Lung (tissue), 12 donors: ENCODE measurements around the gene MED28. TPM values are rescaled to one million over a fixed set of nuclear protein-coding genes. Genes with fewer than 3 reads are reported as not detected.

Experiments used
- ATAC-seq: fragments of 200-7000 bp; cut with Tn5 transposase; one replicate; pipeline ENCODE4 v1.9.1; 2020; ENCODE audit warnings: moderate number of reproducible peaks; ENCODE audit not compliant: insufficient read depth, low FRiP score
- DNase-seq, 3 donors: peaks; one replicate each; pipeline ENCODE4 v3.0.0-alpha.2; 2013 to 2017
- H3K27ac ChIP-seq, 2 donors: one replicate each; pipeline ENCODE4 v1.5.1; 2013; ENCODE audit warnings: mild to moderate bottlenecking in 2 of 2, moderate library complexity in 2 of 2, control low read depth in 1 of 2, inconsistent platforms in 1 of 2, low read depth in 1 of 2, low read length in 1 of 2
- H3K27me3 ChIP-seq, 3 donors: one replicate each; pipeline ENCODE4 v1.5.1; 2013; ENCODE audit warnings: low read length in 2 of 3; ENCODE audit not compliant: control insufficient read depth in 3 of 3, insufficient read depth in 3 of 3
- H3K36me3 ChIP-seq, 4 donors: one replicate each; pipeline ENCODE4 v1.5.1; 2013; ENCODE audit warnings: low read length in 4 of 4, mild to moderate bottlenecking in 1 of 4, moderate library complexity in 1 of 4; ENCODE audit not compliant: control insufficient read depth in 4 of 4, insufficient read depth in 4 of 4
- H3K4me1 ChIP-seq, 5 donors: one replicate each; pipeline ENCODE4 v1.5.1; 2013; ENCODE audit warnings: low read length in 5 of 5, mild to moderate bottlenecking in 2 of 5, moderate library complexity in 1 of 5; ENCODE audit not compliant: control insufficient read depth in 5 of 5, insufficient read depth in 5 of 5
- H3K4me3 ChIP-seq: one replicate; pipeline ENCODE4 v1.5.1; 2013; ENCODE audit warnings: mild to moderate bottlenecking, control low read depth, moderate library complexity
- H3K9ac ChIP-seq, 2 donors: one replicate each; pipeline ENCODE4 v1.5.1; 2013; ENCODE audit warnings: low read length in 2 of 2, control low read depth in 1 of 2; ENCODE audit not compliant: insufficient read depth in 1 of 2
- H3K9me3 ChIP-seq, 4 donors: one replicate each; pipeline ENCODE4 v1.5.1; 2013; ENCODE audit warnings: low read length in 3 of 4, mild to moderate bottlenecking in 1 of 4, moderate library complexity in 1 of 4; ENCODE audit not compliant: control insufficient read depth in 4 of 4, insufficient read depth in 3 of 4
- WGBS, 2 donors: extraction: QIAGEN DNeasy Blood & Tissue Kit; methylation state at CpG; one replicate each; pipeline ENCODE4 v1.1.7; 2013; 5-methylcytosine and 5-hydroxymethylcytosine counted together
- polyA plus RNA-seq, 2 donors: library from polyadenylated mRNA; stranded (reverse); fragments of 200-250 nt; gene quantifications; one replicate each; pipeline ENCODE4 v1.2.1, GENCODE V29; 2013
- total RNA-seq, 2 donors: library from RNA; depleted of rRNA in 1 of 2; stranded (reverse); fragments of >200 nt in 1 of 2; gene quantifications; one replicate each; pipeline ENCODE4 v1.2.1, GENCODE V29; 2014 to 2021
- TF ChIP-seq, protein P1 (sequence below): IDR thresholded peaks from 2 replicates; pipeline ENCODE4 v1.5.1; 2012; ENCODE audit warnings: mild to moderate bottlenecking; ENCODE audit errors: control extremely low read depth, extremely low read depth
- donor health status: control.
- donor health status: control.
- donor health status: Bipolar disorder and iron deficiency.
- donor health status: healthy.
- donor health status: DM: yes; HTN: yes; CAD: no.

The MED28 gene
- total and polyA plus RNA-seq, 4 donors, result 10.8 to 45.9 (median 33.1) TPM

DNA sequence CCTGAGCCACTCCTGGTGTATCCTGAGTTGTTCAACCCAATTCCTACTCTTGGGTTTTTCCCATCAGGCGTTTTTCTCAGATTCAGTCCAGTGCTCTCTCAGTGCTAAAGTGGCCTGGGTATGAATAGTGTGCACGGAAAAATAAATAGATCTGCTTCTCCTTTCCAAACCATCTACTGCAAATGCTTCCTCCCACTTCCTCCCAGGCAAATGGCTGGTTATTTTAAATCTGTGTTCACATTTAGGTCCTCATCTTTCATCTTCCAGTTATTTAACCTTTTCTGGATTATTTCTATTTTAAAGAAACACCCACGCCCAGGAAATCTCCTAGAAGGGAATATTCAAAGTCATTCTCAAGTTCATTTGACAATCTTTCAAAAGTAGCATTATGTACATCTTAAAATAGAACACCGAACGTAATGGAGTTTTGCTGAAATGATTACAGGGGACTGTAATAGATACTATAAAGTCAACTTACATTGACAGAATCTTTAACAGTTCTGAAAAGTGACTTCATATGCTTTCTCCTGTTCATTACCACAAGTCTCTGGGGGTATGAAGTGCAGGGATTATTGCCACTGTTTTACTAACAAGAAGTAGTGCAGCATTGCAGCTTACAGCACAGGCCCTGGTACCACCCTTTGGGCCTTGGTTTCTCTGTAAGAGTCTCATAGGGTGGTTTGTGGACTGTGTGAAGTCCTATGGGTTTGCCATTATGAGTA, 66.3 kb downstream of the MED28 start:
- no peak overlapping the region for H3K4me3 ChIP-seq
- no peaks in the 10 kb centered on the region for H3K27me3 ChIP-seq
- ATAC-seq (no peak), DNase-seq (no peak)
- WGBS, 2 donors, result 53 to 64% methylated on average over 5 of the region's 5 CpGs
- H3K27ac ChIP-seq, result no peak overlapping the region
- no peak overlapping the region for H3K9ac ChIP-seq
- TF ChIP-seq, protein P1, sequence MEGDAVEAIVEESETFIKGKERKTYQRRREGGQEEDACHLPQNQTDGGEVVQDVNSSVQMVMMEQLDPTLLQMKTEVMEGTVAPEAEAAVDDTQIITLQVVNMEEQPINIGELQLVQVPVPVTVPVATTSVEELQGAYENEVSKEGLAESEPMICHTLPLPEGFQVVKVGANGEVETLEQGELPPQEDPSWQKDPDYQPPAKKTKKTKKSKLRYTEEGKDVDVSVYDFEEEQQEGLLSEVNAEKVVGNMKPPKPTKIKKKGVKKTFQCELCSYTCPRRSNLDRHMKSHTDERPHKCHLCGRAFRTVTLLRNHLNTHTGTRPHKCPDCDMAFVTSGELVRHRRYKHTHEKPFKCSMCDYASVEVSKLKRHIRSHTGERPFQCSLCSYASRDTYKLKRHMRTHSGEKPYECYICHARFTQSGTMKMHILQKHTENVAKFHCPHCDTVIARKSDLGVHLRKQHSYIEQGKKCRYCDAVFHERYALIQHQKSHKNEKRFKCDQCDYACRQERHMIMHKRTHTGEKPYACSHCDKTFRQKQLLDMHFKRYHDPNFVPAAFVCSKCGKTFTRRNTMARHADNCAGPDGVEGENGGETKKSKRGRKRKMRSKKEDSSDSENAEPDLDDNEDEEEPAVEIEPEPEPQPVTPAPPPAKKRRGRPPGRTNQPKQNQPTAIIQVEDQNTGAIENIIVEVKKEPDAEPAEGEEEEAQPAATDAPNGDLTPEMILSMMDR, result no peak
- no peaks in the 10 kb centered on the region for H3K4me1 ChIP-seq
- no peaks in the 10 kb centered on the region for H3K36me3 ChIP-seq
- H3K9me3 ChIP-seq, result no peaks in the 10 kb centered on the region

DNA sequence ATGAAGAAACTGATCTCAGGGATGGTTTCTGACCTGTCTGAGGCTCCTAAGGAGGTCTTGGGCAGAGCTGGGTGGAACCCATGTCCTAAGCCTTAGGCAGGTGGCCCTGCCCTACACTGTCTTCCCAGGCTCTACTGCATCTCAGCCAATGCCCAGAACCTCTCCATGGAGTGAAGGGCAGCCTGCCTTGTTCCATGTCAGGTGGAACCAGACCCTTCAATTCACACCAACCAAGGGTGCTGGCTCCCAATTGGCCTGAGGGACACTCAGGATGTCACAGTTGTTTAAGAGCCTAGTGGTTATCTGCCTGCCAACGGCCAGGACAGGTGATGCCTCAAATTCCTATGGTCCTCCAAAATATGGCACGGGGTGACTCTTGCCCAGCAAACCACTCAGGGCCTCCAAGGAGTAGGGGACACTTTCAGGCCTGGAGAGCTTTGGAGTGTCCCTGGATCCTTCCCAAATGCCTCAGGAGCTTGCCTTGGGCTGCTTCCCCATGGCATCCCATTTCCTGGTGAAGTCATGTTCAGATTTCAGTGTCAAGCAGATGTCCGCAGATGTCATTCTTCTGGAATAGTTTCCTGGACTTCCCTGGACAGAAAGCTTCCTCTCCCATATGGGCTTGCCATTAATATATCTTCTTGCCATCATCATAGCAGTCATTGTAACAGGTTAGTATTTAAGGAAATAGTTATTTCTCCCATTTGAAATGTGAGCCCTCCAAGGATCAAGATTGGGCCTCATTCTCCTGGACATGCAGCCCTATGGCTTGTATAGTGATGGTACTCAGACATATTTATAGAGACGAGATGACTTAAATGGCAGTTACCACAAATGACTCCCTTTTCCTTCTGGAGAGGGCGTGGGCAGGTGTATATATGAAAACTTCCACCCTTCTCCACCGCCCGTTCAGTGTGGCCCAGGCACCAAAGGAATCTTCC, 67.1 kb downstream of the MED28 start:
- Histone ChIP-seq H3K27ac (no peak overlapping the region), H3K27me3 (no peaks in the 10 kb centered on the region), H3K4me1 (no peaks in the 10 kb centered on the region), H3K9me3 (no peaks in the 10 kb centered on the region), H3K9ac (no peak overlapping the region), H3K36me3 (no peaks in the 10 kb centered on the region), H3K4me3 (no peak overlapping the region)
- ATAC-seq, result no peak
- DNase-seq, result no peak
- 76 to 82% methylated on average over 7 of the region's 7 CpGs for WGBS, 2 donors
- TF ChIP-seq, protein P1, result no peak

DNA sequence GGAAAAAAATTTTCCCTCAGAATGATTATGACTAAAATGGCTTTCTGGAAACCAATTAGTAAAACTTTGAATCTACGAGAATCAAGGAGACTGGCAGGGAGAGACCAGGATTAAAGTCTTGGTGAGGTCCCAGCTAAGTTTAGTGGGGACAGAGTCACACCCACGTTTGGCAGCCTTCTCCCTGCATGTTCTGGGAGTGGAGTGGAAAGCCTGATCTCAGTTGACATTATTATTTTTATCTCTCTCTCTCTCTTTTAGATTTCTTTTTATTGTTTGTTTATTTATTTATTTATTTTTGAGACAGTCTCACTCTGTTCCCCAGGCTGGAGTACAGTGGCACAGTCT, 67.8 kb downstream of the MED28 start:
- no peak overlapping the region for H3K27ac ChIP-seq
- 66 to 91% methylated on average over 2 of the region's 2 CpGs for WGBS, 2 donors
- TF ChIP-seq, protein P1, result no peak
- H3K27me3 ChIP-seq, result no peaks in the 10 kb centered on the region
- DNase-seq, result no peak
- H3K9me3 ChIP-seq, result no peaks in the 10 kb centered on the region
- H3K4me1 ChIP-seq, result no peaks in the 10 kb centered on the region
- no peak for ATAC-seq
- no peak overlapping the region for H3K9ac ChIP-seq
- H3K4me3 ChIP-seq, result no peak overlapping the region
- H3K36me3 ChIP-seq, result no peaks in the 10 kb centered on the region

Other genes starting within 250 kb of the MED28 start
- 10 to 100 TPM; 26.3 to 45.4 TPM for gene QDPR, start 102.6 kb upstream of the MED28 start, total RNA-seq
- 10 to 100 TPM; 23.4 to 36.5 TPM for gene QDPR, start 102.6 kb upstream of the MED28 start, polyA plus RNA-seq
- not detected for gene CLRN2, start 99.5 kb upstream of the MED28 start, total RNA-seq
- gene CLRN2, start 99.5 kb upstream of the MED28 start, polyA plus RNA-seq, result not detected
- 100 to 1,000 TPM in 1 of 2 donors, 10 to 100 TPM in 1; 98.8 to 110 TPM for gene LAP3, start 37.4 kb upstream of the MED28 start, total RNA-seq
- gene LAP3, start 37.4 kb upstream of the MED28 start, polyA plus RNA-seq, result 100 to 1,000 TPM in 1 of 2 donors, 10 to 100 TPM in 1; 30.7 to 185 TPM
- under 1 TPM; 0.09 to 0.18 TPM for gene FAM184B, start 167.0 kb downstream of the MED28 start, total RNA-seq
- gene FAM184B, start 167.0 kb downstream of the MED28 start, polyA plus RNA-seq, result under 1 TPM; 0.06 to 0.10 TPM
- 10 to 100 TPM; 24.3 to 37.9 TPM for gene DCAF16, start 196.1 kb downstream of the MED28 start, total RNA-seq
- gene DCAF16, start 196.1 kb downstream of the MED28 start, polyA plus RNA-seq, result 10 to 100 TPM in 1 of 2 donors, 1 to 10 TPM in 1; 7.1 to 10.4 TPM
- gene NCAPG, start 196.3 kb downstream of the MED28 start, total RNA-seq, result 1 to 10 TPM in 1 of 2 donors, under 1 TPM in 1; 0.77 to 6.0 TPM
- gene NCAPG, start 196.3 kb downstream of the MED28 start, polyA plus RNA-seq, result 1 to 10 TPM in 1 of 2 donors, under 1 TPM in 1; 0.73 to 1.6 TPM